HG03159 (cell line): ENCODE data around the gene NCAPG.
A peak's percentile ranks its signal among the peaks of the same experiment; 100 is the strongest.
"Not testable (repeated sequence)": the region's sequence is repeated elsewhere in the genome, so short reads cannot be mapped to it uniquely, and the experiment has no call there.

Experiments used
- ATAC-seq: cut with Tn5 transposase; IDR thresholded peaks from one replicate; pipeline ENCODE4 v1.9.1; 2021; ENCODE audit warnings: mild to moderate bottlenecking, moderate library complexity; ENCODE audit not compliant: unreplicated experiment

Gene NCAPG

DNA sequence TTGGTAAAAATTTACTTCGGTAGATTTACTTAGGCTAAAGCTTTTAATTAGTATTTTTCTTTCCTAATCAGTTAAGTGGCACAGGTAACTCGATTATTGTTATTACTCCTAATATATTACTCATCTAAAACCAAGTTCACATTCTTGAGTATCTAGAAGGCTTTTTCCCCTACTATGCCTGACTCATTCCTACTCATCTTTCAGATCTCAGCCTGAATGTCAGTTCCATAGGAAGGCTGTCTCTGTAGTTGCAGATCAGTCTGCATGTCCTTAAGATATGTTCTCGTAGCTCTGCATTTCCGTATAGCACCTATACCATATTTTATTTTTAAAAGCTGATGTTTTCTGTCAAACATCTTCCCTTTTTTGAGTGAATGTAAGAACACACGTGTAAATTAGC, 23.5 kb upstream of the NCAPG start:
- ATAC-seq, result no peak

DNA sequence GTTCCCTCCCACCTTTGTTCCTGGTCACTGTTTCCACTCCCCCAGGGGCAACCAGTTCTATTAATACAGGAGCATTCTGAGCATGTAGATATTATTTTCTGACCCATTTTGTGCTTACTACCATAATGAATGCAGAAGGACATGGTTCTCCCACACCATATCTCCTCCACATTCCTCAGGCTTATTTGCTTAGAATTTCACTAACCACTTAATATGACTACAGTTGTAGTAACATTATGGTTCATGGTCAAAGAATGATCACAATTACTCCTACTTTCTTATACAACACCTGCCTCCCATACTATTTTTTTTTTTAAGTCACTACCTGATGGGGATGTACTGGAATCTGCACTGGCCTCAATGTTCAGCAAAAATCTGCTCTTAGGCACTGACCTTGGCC, 21.8 kb upstream of the NCAPG start:
- no peak for ATAC-seq

- no peak for ATAC-seq
Observed at GRCh38 chr4:17794730-17795129, 16.0 kb upstream of the NCAPG start.

- ATAC-seq, result no peak
Observed at GRCh38 chr4:17797808-17798207, 13.0 kb upstream of the NCAPG start.

- ATAC-seq, result no peak
Observed at GRCh38 chr4:17805580-17806155, 5.1 kb upstream of the NCAPG start.

DNA sequence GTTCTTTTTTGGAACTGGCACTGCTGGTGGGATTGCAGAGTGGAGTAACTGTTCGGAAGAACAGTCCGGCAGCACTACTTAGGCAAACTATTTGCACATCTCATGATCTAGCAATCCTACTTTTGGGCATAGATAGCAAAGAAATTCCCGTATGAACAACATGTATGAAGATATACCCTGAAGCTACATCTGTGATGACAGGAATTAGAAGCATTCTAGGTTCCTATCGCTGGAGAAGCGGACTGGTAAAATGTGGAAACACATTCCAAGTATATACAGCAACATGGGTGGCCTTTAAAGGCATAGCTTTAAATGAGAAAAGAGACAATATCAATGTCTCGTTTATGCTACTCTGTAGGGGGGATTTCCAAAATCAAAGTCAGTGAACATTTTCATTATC, 3.3 kb upstream of the NCAPG start:
- ATAC-seq, result no peak

- ATAC-seq, result no peak
Observed at GRCh38 chr4:17809667-17810066, 1.1 kb upstream of the NCAPG start.

DNA sequence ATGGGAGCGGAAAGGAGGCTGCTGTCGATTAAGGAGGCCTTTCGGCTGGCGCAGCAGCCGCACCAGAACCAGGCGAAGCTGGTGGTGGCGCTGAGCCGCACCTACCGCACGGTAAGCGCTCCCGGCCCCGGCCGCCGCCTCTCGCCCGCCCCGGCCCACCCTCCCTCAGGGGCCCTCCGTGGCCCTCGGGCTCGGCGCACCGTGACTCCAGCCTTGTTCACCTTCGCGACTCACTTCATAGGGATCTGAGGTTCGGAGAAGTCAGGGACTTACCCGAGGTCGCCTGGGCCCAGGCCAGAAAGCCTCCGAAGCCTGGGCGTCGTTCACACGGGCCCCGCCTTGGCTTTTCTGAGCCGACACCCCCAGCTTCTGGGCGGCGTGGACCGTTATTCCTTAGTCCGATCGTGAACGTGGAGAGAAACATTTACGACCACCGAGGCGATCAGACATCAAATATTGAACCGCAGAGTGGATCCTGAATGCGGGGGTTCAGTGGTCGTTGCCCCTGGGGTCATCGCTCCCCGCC, 362 bp downstream of the NCAPG start:
- peak; percentile 29 for ATAC-seq

DNA sequence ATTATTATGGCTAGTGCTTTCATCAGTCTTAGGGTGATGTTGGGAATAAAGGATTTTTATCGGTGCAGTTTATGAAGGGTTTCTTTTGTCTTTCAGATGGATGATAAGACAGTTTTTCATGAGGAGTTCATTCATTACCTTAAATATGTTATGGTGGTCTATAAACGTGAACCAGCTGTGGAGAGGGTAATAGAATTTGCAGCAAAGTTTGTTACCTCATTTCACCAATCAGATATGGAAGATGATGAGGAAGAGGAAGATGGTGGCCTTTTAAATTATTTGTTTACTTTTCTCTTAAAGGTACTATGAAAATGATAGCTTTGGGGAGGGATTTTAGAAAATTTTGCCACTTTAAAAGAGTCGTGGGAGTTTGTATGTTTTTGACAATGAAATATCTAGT, 1.3 kb downstream of the NCAPG start:
- ATAC-seq, result no peak

- no peak for ATAC-seq
Observed at GRCh38 chr4:17812801-17813200, 2.0 kb downstream of the NCAPG start.

GRCh38 chr4:17814140-17814539, 3.4 kb downstream of the NCAPG start:
- no peak for ATAC-seq

DNA sequence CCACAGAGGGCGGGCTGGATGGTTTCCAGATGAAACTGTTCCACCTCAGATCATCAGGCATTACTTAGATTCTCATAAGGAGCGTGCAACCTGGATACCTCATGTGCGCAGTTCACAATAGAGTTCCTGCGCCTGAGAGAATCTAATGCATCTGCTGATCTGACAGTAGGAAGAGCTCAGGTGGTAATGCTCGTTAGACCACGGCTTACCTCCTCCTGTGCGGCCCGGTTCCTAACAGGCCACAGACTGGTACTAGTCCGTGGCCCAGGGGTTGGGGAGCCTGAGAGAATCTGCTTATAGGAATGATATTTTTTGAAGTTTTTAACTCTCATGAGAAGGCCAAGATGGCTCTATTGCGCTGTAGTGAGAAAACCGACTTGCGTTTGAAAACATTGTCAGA, 5.4 kb downstream of the NCAPG start:
- no peak for ATAC-seq

- peak; percentile 82 for ATAC-seq
Observed at GRCh38 chr4:17817027-17817426, 6.2 kb downstream of the NCAPG start.

DNA sequence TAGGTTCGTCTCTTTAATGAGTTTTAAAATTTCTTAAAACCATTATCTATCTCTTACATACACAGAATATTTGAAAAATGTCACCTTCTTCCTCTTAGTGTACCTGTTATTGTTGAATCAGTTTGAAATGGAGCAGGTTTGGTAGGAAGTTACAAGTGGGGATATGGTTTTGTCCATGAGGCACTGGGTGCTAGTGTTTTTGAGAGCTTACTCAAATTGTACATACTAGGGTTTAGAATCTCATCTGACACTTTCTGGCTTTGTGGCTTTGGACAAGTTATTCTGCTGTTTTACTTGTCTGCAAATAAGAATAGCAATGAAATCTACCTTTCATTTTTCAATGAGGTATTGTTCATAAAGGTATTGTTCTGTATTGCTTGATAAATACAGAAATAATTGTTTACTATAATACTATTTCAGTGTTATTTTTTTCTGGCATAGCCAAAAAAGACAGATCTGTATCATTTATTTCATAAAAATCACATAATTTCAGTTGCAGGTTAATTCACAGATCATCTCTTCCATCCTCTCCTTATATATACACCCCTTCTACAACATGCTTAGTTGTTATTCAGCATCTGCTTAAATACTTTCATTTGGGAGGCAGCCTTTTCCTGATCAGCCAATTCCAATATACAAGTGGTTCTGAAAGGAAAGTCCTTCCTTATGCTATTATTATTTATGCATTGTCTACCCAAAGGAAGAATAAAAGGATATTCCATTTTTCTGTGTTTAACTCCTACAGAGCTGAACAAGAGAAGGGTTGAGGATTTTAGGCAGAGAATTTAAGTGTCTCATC, 13.3 kb downstream of the NCAPG start:
- ATAC-seq, result no peak

DNA sequence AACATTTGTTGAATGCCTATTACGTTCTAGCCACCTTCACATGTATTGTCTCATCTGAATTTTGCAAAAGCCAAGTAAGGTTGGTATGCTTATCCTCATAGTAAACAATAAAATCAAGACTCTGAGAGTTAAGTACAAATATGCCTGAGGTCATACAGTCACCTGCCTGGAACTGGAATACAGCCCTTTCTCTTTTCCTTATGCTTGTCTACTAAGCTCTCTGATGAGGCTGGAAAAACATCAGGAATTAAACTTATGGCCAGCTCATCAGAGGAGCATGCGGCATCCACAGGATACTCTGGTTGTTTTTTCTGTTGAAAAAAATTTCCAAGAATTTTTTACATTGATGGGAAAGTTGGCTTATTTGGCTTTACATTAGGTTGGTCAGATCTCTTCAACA, 35.5 kb downstream of the NCAPG start:
- ATAC-seq, result no peak

- not testable (repeated sequence) for ATAC-seq
Observed at GRCh38 chr4:17850295-17850694, 39.5 kb downstream of the NCAPG start.

DNA sequence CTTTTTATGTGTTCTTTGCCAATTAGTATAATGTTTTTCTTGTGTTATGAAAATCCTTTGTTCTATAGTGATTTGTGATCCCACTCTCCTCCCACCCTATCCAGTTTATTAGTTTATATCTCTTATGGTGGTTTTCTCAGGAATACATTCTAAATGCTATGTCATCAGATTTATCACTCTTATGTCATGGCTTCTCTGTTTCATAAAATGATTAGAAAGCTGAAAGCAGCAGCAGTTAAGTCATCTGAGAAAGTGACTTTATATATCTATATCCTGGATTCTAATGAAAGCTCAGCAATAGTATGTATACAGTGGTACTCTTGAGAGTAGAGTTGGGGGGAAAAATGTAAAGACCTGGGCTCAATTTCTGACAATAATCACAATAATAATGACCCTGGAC, 41.2 kb downstream of the NCAPG start:
- ATAC-seq, result no peak

GRCh38 chr4:17854036-17854435, 43.3 kb downstream of the NCAPG start:
- ATAC-seq, result no peak

GRCh38 chr4:17859793-17860406, 49.1 kb downstream of the NCAPG start:
- ATAC-seq, result no peak

GRCh38 chr4:17861906-17862305, 51.1 kb downstream of the NCAPG start:
- ATAC-seq, result not testable (repeated sequence)

DNA sequence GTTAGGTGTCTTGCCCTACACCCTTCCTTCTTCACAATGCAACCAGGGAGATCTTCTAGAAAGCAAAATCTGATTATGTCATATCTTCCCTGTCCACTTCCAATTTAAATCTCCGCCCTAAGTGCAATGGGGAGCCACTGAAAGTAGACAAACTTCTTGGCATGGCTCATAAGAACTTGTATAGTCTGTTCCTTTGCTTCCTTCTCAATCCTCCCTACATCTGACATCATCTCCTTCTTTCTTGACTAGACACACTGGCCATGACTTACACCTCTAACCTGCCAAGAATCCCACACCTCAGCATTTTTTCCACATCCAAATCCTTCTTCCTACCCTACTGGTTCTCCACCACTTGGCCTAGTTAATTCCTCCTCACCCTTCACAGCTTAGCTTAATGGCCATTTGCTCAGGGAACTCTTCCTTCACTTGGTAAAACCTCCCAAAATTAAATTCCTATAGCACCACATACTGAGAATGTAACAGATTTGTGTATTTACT, 55.1 kb downstream of the NCAPG start:
- ATAC-seq, result no peak

DNA sequence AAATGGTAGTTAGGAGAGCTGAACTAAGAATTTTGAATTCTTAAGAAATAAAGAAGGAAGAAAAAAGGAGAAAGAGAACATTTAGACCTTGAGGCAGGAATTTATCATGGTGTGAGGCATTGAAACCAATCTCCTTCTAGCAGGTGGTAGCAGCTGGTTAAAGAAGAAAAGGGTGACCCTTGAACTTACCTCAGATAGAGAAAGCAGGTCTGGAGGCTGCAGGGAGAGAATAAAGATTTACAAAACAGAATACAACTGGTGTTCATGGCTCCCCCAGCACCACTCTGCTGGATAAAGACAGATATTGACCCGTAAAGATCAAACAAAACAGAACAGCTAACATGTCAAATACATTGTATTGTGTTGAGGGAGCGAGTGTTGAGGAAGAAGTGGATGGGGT, 56.0 kb downstream of the NCAPG start:
- no peak for ATAC-seq
